ENCODE measurements around the gene ZNF385A. TPM values are rescaled to one million over a fixed set of nuclear protein-coding genes. Genes with fewer than 3 reads are reported as not detected.

ZNF385A gene
- total and polyA plus RNA-seq, 2 of the 8 experiments (the other 6 are each of a cell fraction or from before 2014, with no cell fraction given) = 5.2 to 14.3 TPM

GRCh38 chr12:54349036-54349435, 35.5 kb downstream of the ZNF385A start:
- no peak overlapping the region for H2BK15ac ChIP-seq (ENCODE audit: low read length)
- CTCF ChIA-PET (ENCODE audit: partially characterized antibody) = interaction anchor here (2.4 to 6.2 kb wide), 6 partner anchors 12 to 129 kb away, joined by 7 to 121 read pairs (median 38); no protein-coding TSS in a partner anchor
- H4K8ac ChIP-seq (ENCODE audit: extremely low read depth, insufficient read depth, low read length) = no peak overlapping the region
- H2AFZ ChIP-seq (ENCODE audit: low read length) = no peak overlapping the region
- no peaks in the 10 kb centered on the region for H3K79me2 ChIP-seq (ENCODE audit: control insufficient read depth in 1 of 2, insufficient read depth in 2 of 2, low read length in 2 of 2)
- H2AK5ac ChIP-seq (ENCODE audit: low read depth, low read length) = no peak overlapping the region
- H3K4me1 ChIP-seq (replicated peaks in 1 of 4; ENCODE audit: control insufficient read depth in 3 of 4, insufficient read depth in 4 of 4, low read length in 3 of 4) = peaks cover 17 to 43% (median 20%) of the 10 kb centered on the region in 4 experiments
- no peak overlapping the region for H2BK5ac ChIP-seq (ENCODE audit: low read depth, low read length)
- no peak overlapping the region for H2BK120ac ChIP-seq (replicated peaks; ENCODE audit: low read depth, low read length)
- H3K9me3 ChIP-seq (ENCODE audit: insufficient read depth in 2 of 2, low read depth in 1 of 2, low read length in 1 of 2) = no peaks in the 10 kb centered on the region
- H3K14ac ChIP-seq (ENCODE audit: insufficient read length) = no peak overlapping the region
- no peak overlapping the region for H3K23ac ChIP-seq (ENCODE audit: insufficient read length)
- no peak overlapping the region for H2BK20ac ChIP-seq (ENCODE audit: low read length)
- H4K20me1 ChIP-seq (replicated peaks in 1 of 2; ENCODE audit: control insufficient read depth in 1 of 2, insufficient read depth in 2 of 2, low read length in 2 of 2) = no peaks in the 10 kb centered on the region
- no peak for DNase-seq (ENCODE audit: low read depth in 1 of 2, low spot score in 2 of 2)
- 86% methylated on average over 4 of the region's 4 CpGs; no CpG with 5 or more reads in 1 of the 2 experiments for WGBS, 2 experiments (ENCODE audit: extremely low coverage in 1 of 2, insufficient coverage in 1 of 2, insufficient read length in 1 of 2, insufficient replicate concordance in 2 of 2, low coverage in 1 of 2, low lambda C conversion rate in 2 of 2, missing lambda C conversion rate in 1 of 2)
- peaks cover 0 to 9% (median 4%) of the 10 kb centered on the region in 4 experiments; a peak in 3 of 7 replicates for H3K27me3 ChIP-seq (replicated peaks in 1 of 4; ENCODE audit: control insufficient read depth in 3 of 4, extremely low read depth in 1 of 4, insufficient read depth in 3 of 4, low read length in 3 of 4)
- no peak overlapping the region for H4K5ac ChIP-seq (ENCODE audit: insufficient read length, low read depth, low read length)
- H3K18ac ChIP-seq (ENCODE audit: extremely low read depth, low read length) = no peak overlapping the region
- no peak overlapping the region for H4K91ac ChIP-seq (replicated peaks; ENCODE audit: insufficient read length, low read length)
- no peak overlapping the region for H3K4ac ChIP-seq (replicated peaks; ENCODE audit: insufficient read length, low read depth, low read length)
- H3K9ac ChIP-seq (replicated peaks in 1 of 4; ENCODE audit: extremely low read depth in 1 of 4, low read depth in 3 of 4, low read length in 3 of 4) = peak overlapping the region in 1 of 4 experiments; percentile 38; a peak in 1 of 7 replicates
- no peak for FAIRE-seq
- H3K27ac ChIP-seq (ENCODE audit: low read depth, low read length) = no peak overlapping the region
- no peak overlapping the region for H3K4me3 ChIP-seq (ENCODE audit: extremely low read depth in 1 of 4, insufficient read depth in 2 of 4, low read depth in 3 of 4, low read length in 4 of 4)
- peaks cover 2 to 34% (median 20%) of the 10 kb centered on the region in 4 experiments; a peak in 7 of 8 replicates for H3K36me3 ChIP-seq (ENCODE audit: control insufficient read depth in 2 of 4, insufficient read depth in 4 of 4, low read length in 3 of 4)
- peaks cover 3% of the 10 kb centered on the region for H3K23me2 ChIP-seq (ENCODE audit: low read depth, low read length)
- no peaks in the 10 kb centered on the region for H3K79me1 ChIP-seq (ENCODE audit: low read depth, low read length)
- no peak overlapping the region for H3K4me2 ChIP-seq (ENCODE audit: insufficient read depth in 1 of 2, low read depth in 2 of 2, low read length in 2 of 2)
- H2BK12ac ChIP-seq (ENCODE audit: low read depth, low read length) = no peak overlapping the region
- POLR2A ChIA-PET (ENCODE audit: partially characterized antibody) = interaction anchor here (1.3 to 6.3 kb wide), 6 partner anchors 7 to 90 kb away, joined by 3 to 74 read pairs (median 38); partner anchors contain the start of genes CBX5 and HNRNPA1
- no peak overlapping the region for H3K56ac ChIP-seq (replicated peaks; ENCODE audit: insufficient read length, low read depth, low read length)
- TF ChIP-seq NANOG (IDR thresholded peaks at IDR 0.05; ENCODE audit: insufficient read depth, low read depth, low read length, poor library complexity, severe bottlenecking) (no peak), ZNF274 (IDR thresholded peaks at IDR 0.05; ENCODE audit: borderline replicate concordance, extremely low read depth, low read length) (no peak), POLR2AphosphoS5 (IDR thresholded peaks at IDR 0.05; ENCODE audit: low read depth, low read length) (no peak), ASH2L (IDR thresholded peaks at IDR 0.05; ENCODE audit: low read length) (no peak), SIX5 (IDR thresholded peaks at IDR 0.05; ENCODE audit: low read depth, low read length) (no peak), RAD21 (IDR thresholded peaks at IDR 0.05 in 1 of 2, conservative IDR thresholded peaks at IDR 0.05 in 1 of 2; ENCODE audit: low read depth in 2 of 2, low read length in 2 of 2) (no peak), USF2 (IDR thresholded peaks at IDR 0.05; ENCODE audit: low read length) (no peak), POU5F1 (IDR thresholded peaks at IDR 0.05; ENCODE audit: low read depth, low read length) (no peak), SUZ12 (IDR thresholded peaks at IDR 0.05; ENCODE audit: low read length) (no peak), CREB1 (IDR thresholded peaks at IDR 0.05) (no peak), CBX8 (IDR thresholded peaks at IDR 0.05; ENCODE audit: borderline replicate concordance, low read depth, low read length) (no peak), KDM5A (IDR thresholded peaks at IDR 0.05; ENCODE audit: low read length) (no peak), GTF2F1 (IDR thresholded peaks at IDR 0.05; ENCODE audit: borderline replicate concordance, low read depth, low read length) (no peak)
